CD4-positive, alpha-beta T cell treated with Interleukin-6 for 4 hours (primary cell): ENCODE measurements around the gene PSTPIP1.

Experiments used
- DNase-seq: peaks from one replicate; pipeline ENCODE4 v3.0.0-alpha.2; 2020; ENCODE audit warnings: mixed read lengths

Gene PSTPIP1

GRCh38 chr15:77032052-77032646, 37.2 kb downstream of the PSTPIP1 start:
- DNase-seq: no peak

- no peak for DNase-seq
Observed at GRCh38 chr15:77032647-77033416, 37.9 kb downstream of the PSTPIP1 start.

- DNase-seq: no peak
Observed at GRCh38 chr15:77033417-77033728, 38.4 kb downstream of the PSTPIP1 start.

GRCh38 chr15:77033729-77034671, 39.1 kb downstream of the PSTPIP1 start:
- no peak for DNase-seq

- DNase-seq: peak; percentile 54
Observed at GRCh38 chr15:77034695-77035489, 40.0 kb downstream of the PSTPIP1 start.

GRCh38 chr15:77035584-77035983, 40.7 kb downstream of the PSTPIP1 start:
- no peak for DNase-seq

- DNase-seq: no peak
Observed at GRCh38 chr15:77035999-77036471, 41.1 kb downstream of the PSTPIP1 start.

GRCh38 chr15:77036537-77037387, 41.8 kb downstream of the PSTPIP1 start:
- no peak for DNase-seq

- no peak for DNase-seq
Observed at GRCh38 chr15:77037388-77038209, 42.7 kb downstream of the PSTPIP1 start.

GRCh38 chr15:77038312-77039216, 43.6 kb downstream of the PSTPIP1 start:
- DNase-seq: no peak

- DNase-seq: no peak
Observed at GRCh38 chr15:77039217-77039533, 44.2 kb downstream of the PSTPIP1 start.

GRCh38 chr15:77039848-77040247, 44.9 kb downstream of the PSTPIP1 start:
- DNase-seq: no peak

- no peak for DNase-seq
Observed at GRCh38 chr15:77040673-77041072, 45.7 kb downstream of the PSTPIP1 start.

- DNase-seq: no peak
Observed at GRCh38 chr15:77042245-77042919, 47.5 kb downstream of the PSTPIP1 start.

GRCh38 chr15:77042955-77043920, 48.3 kb downstream of the PSTPIP1 start:
- no peak for DNase-seq

GRCh38 chr15:77044228-77045042, 49.5 kb downstream of the PSTPIP1 start:
- DNase-seq: no peak

GRCh38 chr15:77045985-77046384, 51.1 kb downstream of the PSTPIP1 start:
- no peak for DNase-seq
